Ishikawa (cell line): ENCODE results near the gene UBAC2.

Experiments used
- CEBPB ChIP-seq: IDR thresholded peaks from 2 replicates; pipeline ENCODE4 v1.6.1; 2012
- EGR1 ChIP-seq: IDR thresholded peaks from 2 replicates; pipeline ENCODE4 v1.6.1; 2012
- EP300 ChIP-seq: IDR thresholded peaks from 2 replicates; pipeline ENCODE4 v1.6.1; 2012; ENCODE audit warnings: borderline replicate concordance
- MAX ChIP-seq: IDR thresholded peaks from 2 replicates; pipeline ENCODE4 v1.6.1; 2012
- NFIC ChIP-seq: IDR thresholded peaks from 2 replicates; pipeline ENCODE4 v1.6.1; 2012
- RAD21 ChIP-seq: IDR thresholded peaks from 2 replicates; pipeline ENCODE4 v1.6.1; 2012; ENCODE audit warnings: low read depth
- REST ChIP-seq: IDR thresholded peaks from 2 replicates; pipeline ENCODE4 v1.6.1; 2012; ENCODE audit warnings: low read depth, mild to moderate bottlenecking
- TAF1 ChIP-seq: IDR thresholded peaks from 2 replicates; pipeline ENCODE4 v1.6.1; 2012; ENCODE audit warnings: low read depth, mild to moderate bottlenecking
- TEAD4 ChIP-seq: IDR thresholded peaks from 2 replicates; pipeline ENCODE4 v1.6.1; 2012
- USF1 ChIP-seq: IDR thresholded peaks from 2 replicates; pipeline ENCODE4 v1.6.1; 2012

GRCh38 chr13:99399623-99399974 is 198.9 kb downstream of the UBAC2 start:
- TF ChIP-seq MAX (no peak), TAF1 (no peak), RAD21 (no peak), USF1 (no peak), EGR1 (no peak), REST (no peak), TEAD4 (no peak), NFIC (no peak), EP300 (no peak), CEBPB (no peak)
